Neuronal stem cell (in vitro differentiated cells): ENCODE measurements around the gene PPP2R3C.
"Not testable (repeated sequence)": the region's sequence is repeated elsewhere in the genome, so short reads cannot be mapped to it uniquely, and the experiment has no call there.

Experiments
- DNase-seq: peaks from one replicate; pipeline ENCODE4 v3.0.0-alpha.2; 2013; ENCODE audit warnings: low spot score
- H2AFZ ChIP-seq: one replicate; pipeline ENCODE4 v1.6.1; 2013; ENCODE audit warnings: mild to moderate bottlenecking, low read length, inconsistent platforms
- H2AK5ac ChIP-seq: 2 replicates; pipeline ENCODE4 v1.6.1; 2013; ENCODE audit warnings: low read depth, mild to moderate bottlenecking, inconsistent platforms, low read length, moderate library complexity, mixed read lengths
- H2BK120ac ChIP-seq: 2 replicates; pipeline ENCODE4 v1.6.1; 2013; ENCODE audit warnings: low read depth, mild to moderate bottlenecking, inconsistent platforms, low read length, moderate library complexity, mixed read lengths
- H2BK12ac ChIP-seq: one replicate; pipeline ENCODE4 v1.6.1; 2013; ENCODE audit warnings: low read length, inconsistent platforms
- H2BK15ac ChIP-seq: 2 replicates; pipeline ENCODE4 v1.6.1; 2013; ENCODE audit warnings: mild to moderate bottlenecking, low read length, inconsistent platforms, mixed read lengths
- H2BK5ac ChIP-seq: one replicate; pipeline ENCODE4 v1.6.1; 2013; ENCODE audit warnings: inconsistent platforms, mild to moderate bottlenecking, low read length, moderate library complexity
- H3K14ac ChIP-seq: one replicate; pipeline ENCODE4 v1.6.1; 2013; ENCODE audit warnings: low read length, inconsistent platforms
- H3K18ac ChIP-seq: 2 replicates; pipeline ENCODE4 v1.6.1; 2013; ENCODE audit warnings: low read length, inconsistent platforms
- H3K23ac ChIP-seq: 2 replicates; pipeline ENCODE4 v1.6.1; 2013; ENCODE audit warnings: low read depth, mild to moderate bottlenecking, mixed read lengths, low read length, inconsistent platforms; ENCODE audit not compliant: poor library complexity
- H3K27ac ChIP-seq: replicated peaks from 3 replicates; pipeline ENCODE4 v1.5.1; 2013; ENCODE audit warnings: low read length, inconsistent platforms
- H3K27me3 ChIP-seq, 3 experiments: 2 replicates each; pipeline ENCODE4 v1.6.1; 2013; ENCODE audit warnings: low read length in 3 of 3, mild to moderate bottlenecking in 2 of 3, inconsistent platforms in 1 of 3, low read depth in 1 of 3, mixed read lengths in 1 of 3, moderate library complexity in 1 of 3; ENCODE audit not compliant: control insufficient read depth in 3 of 3, insufficient read depth in 3 of 3
- H3K36me3 ChIP-seq, 2 donors: replicated peaks in 1 of 2; 2 replicates each; pipeline ENCODE4 v1.6.1; 2013; ENCODE audit warnings: low read length in 2 of 2; ENCODE audit not compliant: control insufficient read depth in 2 of 2, insufficient read depth in 2 of 2
- H3K4ac ChIP-seq: 2 replicates; pipeline ENCODE4 v1.6.1; 2013; ENCODE audit warnings: inconsistent platforms, mild to moderate bottlenecking, low read length, moderate library complexity
- H3K4me1 ChIP-seq, 2 donors: 1 replicate in 1 of 2; 2 replicates in 1 of 2; pipeline ENCODE4 v1.6.1; 2013; ENCODE audit warnings: low read length in 2 of 2, low read depth in 1 of 2; ENCODE audit not compliant: control insufficient read depth in 2 of 2, insufficient read depth in 1 of 2
- H3K4me2 ChIP-seq: one replicate; pipeline ENCODE4 v1.6.1; 2013; ENCODE audit warnings: mild to moderate bottlenecking, low read length, inconsistent platforms; ENCODE audit not compliant: insufficient read depth, poor library complexity, severe bottlenecking
- H3K4me3 ChIP-seq, 2 donors: 2 replicates each; pipeline ENCODE4 v1.5.1; 2013; ENCODE audit warnings: low read length in 2 of 2, mild to moderate bottlenecking in 2 of 2, inconsistent platforms in 1 of 2, moderate library complexity in 1 of 2
- H3K79me1 ChIP-seq: one replicate; pipeline ENCODE4 v1.6.1; 2013; ENCODE audit warnings: low read depth, mild to moderate bottlenecking, inconsistent platforms, low read length, moderate library complexity
- H3K9ac ChIP-seq: one replicate; pipeline ENCODE4 v1.6.1; 2013; ENCODE audit warnings: mild to moderate bottlenecking, low read depth, low read length, inconsistent platforms; ENCODE audit not compliant: poor library complexity
- H3K9me3 ChIP-seq, 2 donors: replicated peaks in 1 of 2; 2 replicates each; pipeline versions ENCODE3 to v1.6.1; 2013; ENCODE audit warnings: low read length in 2 of 2, mild to moderate bottlenecking in 2 of 2, inconsistent platforms in 1 of 2, low read depth in 1 of 2, mixed read lengths in 1 of 2, moderate library complexity in 1 of 2; ENCODE audit not compliant: control insufficient read depth in 2 of 2, insufficient read depth in 1 of 2
- H4K8ac ChIP-seq: one replicate; pipeline ENCODE4 v1.6.1; 2013; ENCODE audit warnings: low read depth, mild to moderate bottlenecking, inconsistent platforms, low read length, moderate library complexity
- H4K91ac ChIP-seq: one replicate; pipeline ENCODE4 v1.6.1; 2013; ENCODE audit warnings: low read length, low read depth, mild to moderate bottlenecking, inconsistent platforms; ENCODE audit not compliant: poor library complexity
- WGBS, 2 donors: extraction: QIAGEN DNeasy Blood & Tissue Kit; methylation state at CpG; one replicate each; pipeline ENCODE4 v1.1.7; 2013; ENCODE audit warnings: missing lambda C conversion rate in 2 of 2, mixed read lengths in 1 of 2; ENCODE audit not compliant: insufficient read length in 2 of 2, insufficient replicate concordance in 1 of 2; ENCODE audit errors: extremely low coverage in 2 of 2; 5-methylcytosine and 5-hydroxymethylcytosine counted together

Gene PPP2R3C

DNA sequence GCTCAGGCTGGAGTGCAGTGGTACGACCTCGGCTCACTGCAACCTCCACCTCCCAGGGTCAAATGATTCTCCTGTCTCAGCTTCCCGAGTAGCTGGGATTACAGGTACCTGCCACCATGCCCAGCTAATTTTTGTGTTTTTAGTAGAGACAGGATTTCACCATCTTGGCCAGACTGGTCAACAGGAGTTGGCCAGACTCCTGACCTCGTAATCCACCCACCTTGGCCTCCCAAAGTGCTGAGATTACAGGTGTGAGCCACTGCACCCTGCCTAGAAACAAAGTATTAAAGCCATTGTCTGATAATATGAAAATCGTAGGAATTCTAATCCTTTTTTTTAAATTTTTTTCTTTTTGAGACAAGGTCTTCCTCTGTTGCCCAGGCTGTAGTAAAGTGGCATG is 56.1 kb downstream of the PPP2R3C start:
- not testable (repeated sequence) for H3K9me3 ChIP-seq, H3K4ac ChIP-seq, H2BK12ac ChIP-seq, H4K91ac ChIP-seq, DNase-seq, H3K4me3 ChIP-seq, H3K18ac ChIP-seq, H2BK15ac ChIP-seq, H2BK5ac ChIP-seq, H3K27me3 ChIP-seq, H3K14ac ChIP-seq, H4K8ac ChIP-seq, H3K4me2 ChIP-seq, H3K9ac ChIP-seq, H2AK5ac ChIP-seq, H2BK120ac ChIP-seq, H3K23ac ChIP-seq, H3K27ac ChIP-seq, H3K79me1 ChIP-seq, H2AFZ ChIP-seq, H3K4me1 ChIP-seq
- peaks cover 5 to 29% of the 10 kb centered on the region in 2 donors for H3K36me3 ChIP-seq
- no CpG with 5 or more reads among the region's 5 CpGs for WGBS, 2 donors

DNA sequence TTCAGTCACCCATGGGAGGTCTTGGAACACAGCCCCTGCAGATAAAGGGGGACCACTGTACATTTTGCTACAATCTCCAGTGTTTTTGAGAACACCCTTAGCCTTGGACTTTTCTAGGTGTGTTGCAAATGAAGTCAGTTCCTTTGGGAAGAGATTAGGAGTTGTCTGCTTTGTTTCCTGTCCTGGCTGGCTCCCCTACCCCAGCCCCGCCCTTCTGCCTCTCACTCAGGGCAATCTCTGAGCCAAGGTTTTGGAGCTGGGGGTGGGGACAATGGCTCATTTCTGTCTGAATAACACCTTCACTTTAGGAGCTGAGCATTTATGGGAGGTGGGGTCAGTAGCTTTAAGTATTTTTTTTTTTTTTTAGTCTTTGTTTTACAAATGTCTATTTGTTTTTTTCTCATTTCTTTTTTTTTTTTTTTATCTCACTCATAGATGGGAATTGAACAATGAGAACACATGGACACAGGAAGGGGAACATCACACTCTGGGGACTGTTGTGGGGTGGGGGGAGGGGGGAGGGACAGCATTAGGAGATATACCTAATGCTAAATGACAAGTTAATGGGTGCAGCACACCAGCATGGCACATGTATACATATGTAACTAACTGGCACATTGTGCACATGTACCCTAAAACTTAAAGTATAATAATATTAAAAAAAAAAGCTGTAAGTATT is 60.5 kb downstream of the PPP2R3C start:
- not testable (repeated sequence) for H3K4ac ChIP-seq, H3K4me3 ChIP-seq, H3K18ac ChIP-seq, H4K8ac ChIP-seq, H2AK5ac ChIP-seq, H3K4me2 ChIP-seq, H3K23ac ChIP-seq, H2BK5ac ChIP-seq, H2AFZ ChIP-seq, H3K27me3 ChIP-seq, H3K14ac ChIP-seq, H3K79me1 ChIP-seq, H2BK12ac ChIP-seq, H2BK15ac ChIP-seq, H3K27ac ChIP-seq, H2BK120ac ChIP-seq, H3K9me3 ChIP-seq, H3K4me1 ChIP-seq, DNase-seq, H4K91ac ChIP-seq, H3K9ac ChIP-seq
- WGBS, 2 donors, result no CpG with 5 or more reads among the region's 1 CpG
- H3K36me3 ChIP-seq, result peaks cover 2 to 42% of the 10 kb centered on the region in 2 donors

DNA sequence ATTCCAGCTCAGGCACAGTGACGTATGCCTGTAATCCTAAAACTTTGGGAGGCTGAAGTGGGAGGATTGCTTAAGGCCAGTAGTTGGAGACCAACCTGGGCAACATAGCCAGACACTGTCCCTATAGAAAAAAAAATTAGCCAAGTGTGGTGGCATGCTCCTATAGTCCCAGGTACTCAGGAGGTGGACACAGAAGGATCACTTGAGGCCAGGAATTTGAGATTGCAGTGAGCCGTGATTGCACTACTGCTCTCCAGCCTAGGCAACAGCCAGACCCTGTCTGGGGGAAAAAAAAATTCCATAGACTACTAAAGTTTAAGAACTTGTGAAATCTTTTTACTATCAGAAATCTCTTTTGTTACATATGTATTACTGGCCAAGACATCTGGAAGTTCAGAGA is 69.2 kb downstream of the PPP2R3C start:
- no peak overlapping the region for H3K4ac ChIP-seq
- H2BK15ac ChIP-seq, result no peak overlapping the region
- no peaks in the 10 kb centered on the region for H3K27me3 ChIP-seq
- H3K4me2 ChIP-seq, result no peak overlapping the region
- H4K91ac ChIP-seq, result no peak overlapping the region
- no peak for DNase-seq
- WGBS, 2 donors, result no CpG with 5 or more reads among the region's 2 CpGs
- peaks cover 0 to 50% of the 10 kb centered on the region in 2 donors for H3K36me3 ChIP-seq
- no peak overlapping the region for H2AK5ac ChIP-seq
- H2BK120ac ChIP-seq, result no peak overlapping the region
- H3K18ac ChIP-seq, result no peak overlapping the region
- no peak overlapping the region for H3K23ac ChIP-seq
- H3K79me1 ChIP-seq, result no peaks in the 10 kb centered on the region
- no peak overlapping the region for H2BK12ac ChIP-seq
- no peaks in the 10 kb centered on the region for H3K9me3 ChIP-seq
- no peak overlapping the region for H4K8ac ChIP-seq
- H3K4me1 ChIP-seq, result no peaks in the 10 kb centered on the region
- H3K27ac ChIP-seq, result no peak overlapping the region
- no peak overlapping the region for H3K14ac ChIP-seq
- H2AFZ ChIP-seq, result no peak overlapping the region
- H3K9ac ChIP-seq, result no peak overlapping the region
- H3K4me3 ChIP-seq, result no peak overlapping the region
- no peak overlapping the region for H2BK5ac ChIP-seq

DNA sequence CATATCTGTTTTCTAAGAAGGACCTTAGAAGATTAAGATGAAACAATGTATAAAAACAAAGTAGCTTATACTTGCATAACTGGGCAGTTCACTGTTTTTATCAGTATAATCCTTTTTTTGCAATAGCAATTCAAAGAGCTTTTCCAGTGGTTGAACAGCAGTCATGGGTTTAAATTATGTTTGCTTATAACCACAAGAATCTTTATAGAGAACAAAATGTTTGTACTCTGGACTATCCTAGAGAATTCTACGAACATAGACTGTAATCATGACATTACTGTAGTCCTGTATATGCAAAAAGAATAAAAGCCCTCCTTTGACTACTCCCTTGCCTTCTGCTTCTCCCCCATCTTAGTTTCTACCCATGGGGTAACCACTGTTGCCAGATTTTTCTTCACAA is 70.0 kb downstream of the PPP2R3C start:
- Histone ChIP-seq H3K9ac (no peak overlapping the region), H3K4me2 (no peak overlapping the region), H2BK120ac (no peak overlapping the region), H2BK5ac (no peak overlapping the region), H2BK12ac (no peak overlapping the region), H3K27me3 (no peaks in the 10 kb centered on the region), H3K23ac (no peak overlapping the region), H3K4ac (no peak overlapping the region), H4K91ac (no peak overlapping the region), H3K14ac (no peak overlapping the region), H3K36me3 (peaks cover 0 to 45% of the 10 kb centered on the region in 2 donors), H2AK5ac (no peak overlapping the region), H2AFZ (no peak overlapping the region), H2BK15ac (no peak overlapping the region), H3K4me1 (no peaks in the 10 kb centered on the region), H3K4me3 (no peak overlapping the region), H4K8ac (no peak overlapping the region), H3K9me3 (no peaks in the 10 kb centered on the region), H3K27ac (no peak overlapping the region), H3K18ac (no peak overlapping the region), H3K79me1 (no peaks in the 10 kb centered on the region)
- WGBS, 2 donors, result no CpG with 5 or more reads among the region's 1 CpG
- no peak for DNase-seq
